OCI-M2 (cell line): ENCODE measurements around the gene SH3RF1.
"Not testable (repeated sequence)": the region's sequence is repeated elsewhere in the genome, so short reads cannot be mapped to it uniquely, and the experiment has no call there.

Source experiments
- DNase-seq: peaks from one replicate; lab custom pipeline; 2025; ENCODE audit not compliant: unreplicated experiment; lab: John Stamatoyannopoulos, UW

The SH3RF1 gene

DNA sequence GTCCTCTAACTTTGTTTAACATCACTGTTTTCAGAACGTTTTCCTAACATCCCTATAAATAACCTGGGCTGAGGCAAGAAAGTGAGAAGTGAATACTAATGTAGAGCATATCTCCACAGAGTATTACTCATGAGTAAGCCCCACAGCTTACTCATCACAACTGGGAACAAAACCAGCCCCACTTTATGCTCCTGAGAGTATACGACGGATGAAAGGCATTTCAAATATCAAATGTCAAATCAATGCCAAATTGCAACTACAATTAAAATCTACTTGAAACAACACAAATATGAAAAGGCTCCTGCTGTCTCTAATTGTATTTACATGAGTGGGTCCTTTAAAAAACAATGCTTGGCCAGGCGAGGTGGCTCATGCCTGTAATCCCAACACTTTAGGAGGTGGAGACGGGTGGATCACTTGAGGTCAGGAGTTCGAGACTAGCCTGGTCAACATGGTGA, 41.2 kb downstream of the SH3RF1 start:
- DNase-seq: no peak

DNA sequence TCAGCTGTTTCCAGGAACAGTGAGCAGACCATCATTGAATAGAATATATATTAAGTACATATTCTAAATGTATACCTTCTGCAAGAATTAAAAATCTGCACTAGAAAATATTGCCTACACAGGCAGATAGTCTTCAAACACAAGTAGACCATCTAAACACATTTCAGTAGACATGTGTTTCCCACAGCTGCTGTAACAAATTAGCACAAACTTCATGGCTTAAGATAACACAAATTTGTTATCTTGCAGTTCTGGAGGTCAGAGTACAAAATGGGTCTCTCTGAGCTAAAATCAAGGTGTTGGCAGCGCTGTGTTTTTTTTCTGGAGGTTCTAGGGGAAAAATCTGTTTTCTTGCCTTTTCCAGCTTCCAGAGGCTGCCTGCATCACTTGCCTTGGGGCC, 42.7 kb downstream of the SH3RF1 start:
- no peak for DNase-seq

DNA sequence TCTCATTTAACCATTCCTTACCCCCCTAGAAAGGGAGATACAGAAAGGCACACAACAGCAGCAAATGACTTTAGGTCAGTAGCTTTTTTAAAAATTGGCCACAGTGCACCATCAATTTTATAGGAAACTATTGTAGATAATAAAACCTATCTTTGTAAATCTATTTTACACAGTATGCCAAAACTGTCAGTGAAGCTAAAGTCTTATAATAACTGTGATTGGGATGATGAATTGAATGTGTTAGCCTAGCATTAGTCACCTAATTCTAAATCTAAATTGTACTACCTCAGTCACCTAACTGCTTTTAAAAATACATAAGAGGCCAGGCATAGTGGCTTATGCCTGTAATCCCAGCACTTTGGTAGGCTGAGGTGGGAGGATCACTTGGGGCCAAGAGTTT, 44.2 kb downstream of the SH3RF1 start:
- DNase-seq: no peak

DNA sequence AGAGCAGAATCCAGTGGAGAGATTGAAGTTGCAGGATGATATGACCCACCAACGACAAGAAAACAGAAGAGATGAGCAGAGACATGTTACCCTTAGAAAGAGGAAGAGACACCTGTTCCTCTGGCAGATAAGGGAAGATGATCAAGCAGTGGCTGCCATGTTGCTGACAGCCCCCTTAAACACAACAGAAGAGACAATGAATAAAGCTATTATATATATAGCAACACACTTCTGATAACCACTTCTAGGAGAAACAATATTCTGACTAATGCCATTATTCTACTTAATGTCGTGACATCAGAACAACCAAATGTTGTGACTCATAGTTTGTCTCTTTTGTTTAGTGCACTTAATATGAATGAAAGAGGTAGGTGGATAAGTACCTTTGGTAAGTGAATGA, 44.9 kb downstream of the SH3RF1 start:
- no peak for DNase-seq

DNA sequence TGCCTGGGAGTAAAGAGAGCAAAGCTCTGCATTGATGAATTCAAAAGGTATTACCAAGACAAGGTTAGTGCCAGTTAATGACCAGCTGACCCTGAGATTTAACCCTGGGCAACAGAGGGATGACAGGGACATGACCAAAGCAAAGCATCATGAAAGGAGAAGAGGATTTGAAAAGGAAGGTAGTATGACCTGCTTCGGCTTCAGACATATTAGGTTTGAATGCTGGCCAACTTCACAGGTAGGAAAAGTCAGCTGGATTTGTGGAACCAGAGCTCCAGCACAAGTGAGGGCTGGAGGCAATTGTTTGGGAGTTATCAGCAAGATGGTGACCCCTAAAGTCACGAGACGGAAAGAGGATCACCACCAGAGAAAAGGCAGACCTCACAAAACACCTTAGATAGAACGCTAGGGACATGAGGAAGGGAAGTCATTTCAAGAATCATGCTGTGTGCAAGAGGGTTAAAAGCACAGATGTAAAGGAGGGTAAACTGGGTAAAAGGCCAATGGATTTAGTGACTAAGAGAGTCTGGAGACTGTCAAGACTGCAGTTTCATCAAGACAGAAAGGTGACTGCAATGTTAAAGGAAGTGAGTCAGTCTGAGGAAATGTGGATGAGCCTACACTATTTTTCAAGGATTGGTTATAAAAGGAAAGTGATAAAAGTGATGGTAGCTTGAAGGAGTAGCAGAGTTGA, 45.6 kb downstream of the SH3RF1 start:
- DNase-seq: no peak

DNA sequence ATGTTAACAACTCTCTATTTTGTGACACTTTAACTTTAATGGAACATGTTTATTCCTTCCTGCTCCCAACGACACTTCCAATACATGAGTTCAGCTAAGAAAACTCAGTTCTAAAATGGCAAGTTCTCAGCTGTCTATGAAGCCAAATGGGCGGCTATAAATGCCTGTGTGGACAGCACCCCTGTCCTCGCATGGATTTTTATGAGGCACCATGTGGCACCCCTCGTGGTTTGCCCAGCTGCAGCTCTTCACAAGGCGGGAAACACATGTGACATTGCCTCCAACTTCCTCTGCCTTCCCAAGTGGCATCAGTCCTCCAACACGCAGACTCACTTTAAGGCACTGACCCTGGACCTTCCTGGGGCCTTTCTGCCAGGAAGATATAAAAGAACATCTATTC, 48.0 kb downstream of the SH3RF1 start:
- DNase-seq: no peak

DNA sequence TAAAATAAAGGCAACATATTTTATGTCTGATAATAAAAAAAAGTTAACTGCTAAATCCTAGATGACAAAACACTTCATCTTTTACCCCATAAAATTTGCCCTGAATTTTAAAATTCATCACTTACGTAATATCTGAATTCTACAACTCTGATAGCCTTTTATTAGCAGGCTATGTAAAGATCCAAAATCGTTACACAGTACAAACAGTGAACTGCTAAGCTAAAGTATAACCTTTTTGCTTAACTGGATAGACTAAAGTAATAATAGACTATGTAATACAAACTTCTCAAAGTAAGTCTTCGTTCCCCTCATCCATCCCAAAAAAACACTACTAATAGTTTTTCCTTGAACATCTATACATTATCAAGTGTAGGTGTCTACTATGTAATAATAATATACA, 49.1 kb downstream of the SH3RF1 start:
- DNase-seq: no peak

DNA sequence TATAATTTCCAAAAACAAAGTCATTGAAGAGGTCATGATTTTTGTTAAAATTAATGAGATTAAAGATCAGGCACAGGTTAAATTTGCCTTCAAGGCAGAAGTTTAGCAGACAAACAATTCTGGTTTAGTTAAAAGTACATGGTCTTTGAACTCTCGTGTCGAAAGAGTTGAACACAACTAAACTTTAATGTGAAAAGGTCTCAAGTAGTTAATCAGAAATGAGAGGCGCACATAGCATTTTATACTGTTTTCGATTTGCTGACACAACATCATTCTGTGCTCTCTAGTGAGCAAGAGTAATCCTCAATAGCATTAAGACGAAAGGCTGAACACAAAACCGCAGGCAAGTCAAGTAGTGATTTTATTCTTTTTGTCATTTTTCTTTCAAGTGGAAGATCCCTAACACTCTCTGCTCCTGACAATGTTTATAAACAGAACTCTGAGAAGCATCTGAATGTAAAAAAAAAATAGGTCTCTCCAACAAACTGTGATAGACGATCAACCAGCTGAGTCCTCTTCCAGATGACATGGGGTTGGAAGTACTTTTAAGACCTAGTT, 49.8 kb downstream of the SH3RF1 start:
- no peak for DNase-seq

DNA sequence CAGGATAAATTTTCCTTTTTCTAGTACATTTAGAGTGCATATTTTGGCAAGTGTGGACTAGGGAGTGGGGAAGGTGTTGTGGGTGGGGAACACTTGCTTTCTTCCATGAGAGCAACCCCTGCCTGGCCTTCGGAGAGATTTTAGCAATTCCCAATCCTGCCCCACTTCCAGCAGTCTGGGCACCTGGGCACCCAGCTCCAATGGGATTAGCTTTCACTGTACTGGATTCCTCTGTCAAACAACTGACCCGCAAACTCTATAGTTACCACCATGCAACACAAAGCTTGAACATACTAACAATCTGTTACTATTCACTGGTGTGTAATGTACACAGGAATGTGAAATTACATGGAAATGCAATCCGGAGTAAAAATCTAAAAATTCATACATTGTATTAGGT, 50.3 kb downstream of the SH3RF1 start:
- no peak for DNase-seq

DNA sequence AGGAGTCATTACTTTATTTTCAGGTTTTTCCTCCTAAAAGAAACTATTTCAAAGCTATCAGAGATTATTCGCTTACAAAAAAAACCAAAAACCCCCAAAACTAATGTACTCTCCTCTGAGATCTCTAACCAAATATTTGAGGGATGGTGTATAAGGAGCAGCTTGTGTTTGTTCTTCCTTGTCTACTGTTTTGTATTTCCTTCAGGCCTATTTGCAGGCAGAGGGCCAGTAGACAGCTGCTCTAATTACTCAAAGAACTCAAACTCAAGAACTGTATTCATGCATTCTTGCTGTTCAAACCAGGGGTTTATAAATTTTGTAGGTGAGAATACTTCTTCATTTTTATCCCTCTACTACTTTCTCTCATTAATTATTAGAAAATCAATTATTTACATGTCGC, 51.3 kb downstream of the SH3RF1 start:
- no peak for DNase-seq

DNA sequence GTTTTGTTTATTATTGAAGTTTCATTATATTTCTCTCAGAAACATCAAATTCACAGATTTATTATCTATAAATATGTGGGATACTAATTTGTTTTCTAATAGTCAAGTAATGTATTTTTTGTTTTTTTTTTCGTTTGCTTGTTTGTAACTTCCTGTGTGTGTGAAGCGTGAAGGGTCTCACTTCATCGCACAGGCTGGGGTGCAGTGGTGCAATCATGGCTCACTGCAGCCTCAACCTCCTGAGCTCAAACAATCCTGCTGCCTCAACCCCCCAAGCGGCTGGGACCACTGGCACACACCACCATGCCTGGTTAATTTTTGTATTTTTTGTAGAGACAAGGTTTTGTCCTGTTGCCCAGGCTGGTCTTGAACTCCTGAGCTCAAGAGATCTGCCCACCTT, 55.1 kb downstream of the SH3RF1 start:
- no peak for DNase-seq

DNA sequence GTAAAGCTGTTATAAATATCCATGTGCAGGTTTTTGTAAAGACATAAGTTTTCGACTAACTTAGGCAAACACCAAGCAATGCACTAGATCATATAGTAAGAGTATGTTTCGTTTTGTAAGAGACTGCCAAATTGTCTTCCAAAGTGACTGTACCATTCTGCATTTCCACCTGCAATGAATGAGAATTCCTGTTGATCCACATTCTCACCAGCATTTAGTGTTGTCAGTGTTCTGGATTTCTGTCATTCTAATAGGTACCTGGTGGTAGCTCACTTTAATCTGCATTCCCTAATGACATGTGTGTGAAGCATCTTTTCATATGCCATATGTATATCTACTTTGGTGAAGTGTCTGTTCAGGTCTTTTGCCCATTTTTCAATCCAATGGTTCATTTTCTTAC, 57.8 kb downstream of the SH3RF1 start:
- no peak for DNase-seq

DNA sequence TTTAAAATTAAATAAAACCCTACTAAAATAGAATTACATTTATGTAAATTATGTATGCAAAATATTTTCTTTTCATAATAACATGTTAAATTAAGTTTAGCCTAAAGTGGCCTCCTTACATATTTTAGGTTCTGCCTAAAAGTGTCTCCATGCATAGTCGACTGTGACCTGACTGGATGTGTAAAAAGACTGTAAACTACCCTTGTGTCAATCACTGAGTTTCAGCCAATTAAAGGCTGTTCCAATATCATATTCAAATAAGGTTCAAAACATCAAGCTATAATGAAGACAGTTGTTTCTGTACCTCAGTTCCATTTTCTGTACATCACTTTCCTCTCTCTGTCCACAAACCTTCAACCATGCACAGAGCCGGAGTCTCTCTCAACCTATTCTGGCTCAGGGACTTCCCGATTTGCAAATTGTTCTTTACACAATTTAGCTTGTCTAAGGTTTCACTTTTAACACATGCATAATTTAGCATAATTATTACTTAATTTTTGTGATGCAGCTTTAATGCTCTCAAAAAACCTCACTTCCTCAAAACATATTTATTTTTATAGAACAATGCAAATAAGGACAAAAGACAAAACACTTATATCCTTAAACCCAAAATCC, 60.1 kb downstream of the SH3RF1 start:
- no peak for DNase-seq

DNA sequence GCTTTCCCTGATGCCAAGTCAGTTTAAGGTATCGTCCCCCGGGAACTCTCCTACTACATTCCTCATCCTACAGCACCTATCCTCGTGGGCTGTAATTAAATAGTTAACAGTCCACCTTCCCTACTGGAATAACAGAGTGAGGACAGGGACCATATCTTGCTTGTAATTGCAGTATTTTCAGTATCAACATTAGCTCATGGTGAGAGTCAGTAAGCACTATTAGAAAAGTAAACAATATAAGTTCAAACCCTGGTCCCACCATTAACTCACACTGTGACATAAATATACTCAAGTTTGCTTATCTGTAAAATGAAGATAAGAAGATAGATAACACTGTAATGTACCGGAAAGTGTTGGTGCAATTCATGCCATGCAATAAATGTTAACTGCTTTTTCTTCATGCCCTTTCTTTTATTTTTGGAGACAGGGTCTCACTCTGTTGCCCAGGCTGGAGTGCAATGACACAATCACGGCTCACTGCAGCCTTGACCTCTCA, 61.3 kb downstream of the SH3RF1 start:
- no peak for DNase-seq

DNA sequence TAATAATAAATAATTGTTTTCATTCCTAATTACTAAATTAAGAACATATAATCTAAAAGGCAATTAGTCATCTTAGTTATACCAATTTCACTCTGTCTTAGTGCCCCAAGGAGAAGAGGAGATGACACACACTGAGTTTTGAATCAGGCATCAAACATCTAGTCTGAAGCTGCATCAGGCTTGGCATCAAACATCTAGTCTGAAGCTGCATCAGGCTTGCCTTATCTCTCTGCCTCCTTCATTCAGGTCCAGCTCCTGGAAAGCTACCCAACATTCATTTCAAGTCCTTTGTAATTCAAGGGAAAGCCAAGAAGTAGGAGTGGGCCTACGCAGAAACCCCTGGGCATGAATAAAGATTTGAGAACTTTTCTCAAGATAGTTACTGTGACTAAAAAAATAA, 62.2 kb downstream of the SH3RF1 start:
- no peak for DNase-seq

DNA sequence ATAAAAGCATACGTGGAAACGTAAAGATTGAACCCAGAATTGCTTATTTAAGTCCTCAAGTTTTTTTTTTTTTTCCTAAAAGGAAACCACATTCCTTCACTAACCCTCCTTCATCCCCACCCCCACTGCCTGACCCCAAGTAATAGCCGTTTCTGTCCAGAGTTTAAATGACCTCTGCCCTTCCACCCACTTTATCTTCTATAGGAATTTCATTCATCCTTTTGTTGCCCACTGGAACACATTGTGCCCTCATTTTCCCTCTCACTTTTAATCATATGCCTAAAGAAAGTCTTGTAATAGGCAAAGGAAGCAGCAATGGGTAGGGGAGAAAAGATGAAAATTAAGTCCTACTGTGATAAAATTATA, 62.7 kb downstream of the SH3RF1 start:
- no peak for DNase-seq

DNA sequence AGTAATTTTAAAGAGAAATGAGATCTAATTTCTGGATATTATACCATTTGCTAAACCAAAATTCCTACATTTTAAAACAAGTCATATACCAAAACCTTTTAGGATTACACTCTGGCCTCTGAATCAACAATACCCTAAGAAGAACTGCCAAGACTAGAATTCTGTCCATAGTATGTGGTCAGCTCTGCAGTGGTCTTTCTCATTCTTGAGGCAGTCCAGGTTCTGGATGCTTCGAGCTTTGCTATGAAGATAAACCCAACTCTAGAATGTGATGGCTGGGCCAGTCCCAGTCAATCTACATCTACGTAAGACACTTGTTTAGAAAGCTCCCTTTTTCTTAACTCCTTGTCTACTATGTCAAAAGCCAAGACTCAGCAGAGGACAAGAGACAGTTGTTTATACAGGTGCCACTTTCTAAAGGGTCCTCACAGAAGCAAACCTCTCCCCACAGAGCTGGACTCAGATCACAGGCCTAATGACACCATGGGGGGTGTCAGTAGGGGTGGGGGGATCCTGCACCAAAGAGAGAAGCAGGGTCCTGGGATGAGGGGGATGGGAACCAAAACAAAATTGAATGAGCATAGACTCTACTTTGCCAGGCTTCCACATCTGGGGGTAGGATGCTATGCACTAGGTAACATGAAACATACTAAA, 63.2 kb downstream of the SH3RF1 start:
- no peak for DNase-seq

DNA sequence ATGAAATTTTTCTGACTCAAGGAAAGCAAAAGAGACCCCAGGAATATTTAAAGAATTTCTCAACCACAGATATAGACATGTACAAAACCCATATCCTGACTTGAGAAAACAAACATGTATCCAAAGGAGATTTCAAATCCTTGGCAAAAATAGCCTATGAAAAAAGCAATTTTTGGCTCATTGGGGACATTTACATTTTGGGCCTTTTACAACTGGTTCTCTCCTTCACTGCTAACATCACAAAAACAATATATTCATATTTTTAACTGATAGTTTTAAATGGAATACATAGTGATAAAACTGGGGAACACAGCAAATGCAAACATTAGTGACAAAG, 65.0 kb downstream of the SH3RF1 start:
- DNase-seq: no peak

DNA sequence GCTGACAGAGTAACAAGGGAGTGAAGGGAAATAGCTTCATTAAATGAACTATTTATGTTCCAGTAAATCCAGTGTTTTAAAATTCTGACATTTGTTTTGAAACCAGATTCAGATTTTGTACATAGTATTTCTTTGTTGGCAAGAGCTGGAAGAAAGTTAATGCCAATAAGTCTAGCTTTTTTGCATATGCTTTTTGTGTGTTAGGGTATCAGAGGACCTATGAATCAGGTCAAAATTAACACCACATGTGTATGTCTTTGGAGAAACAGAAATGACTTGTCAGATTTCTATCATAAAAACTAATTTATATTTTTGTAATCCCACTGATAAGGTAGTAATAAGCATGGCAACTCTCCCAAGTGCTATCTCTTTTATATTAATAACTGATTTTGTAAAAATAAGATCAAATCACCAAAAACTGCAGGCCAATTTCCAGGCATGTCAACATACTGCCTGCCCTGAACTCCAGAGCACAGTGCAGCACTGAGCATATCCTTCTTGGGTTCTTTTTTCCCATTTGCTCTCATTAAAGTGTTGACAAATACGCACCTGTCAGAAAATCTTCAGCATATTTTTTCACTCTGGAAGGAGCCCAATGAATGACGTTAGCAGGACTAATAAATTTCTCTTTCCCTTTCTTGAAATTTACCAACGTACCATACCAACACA, 65.5 kb downstream of the SH3RF1 start:
- no peak for DNase-seq

DNA sequence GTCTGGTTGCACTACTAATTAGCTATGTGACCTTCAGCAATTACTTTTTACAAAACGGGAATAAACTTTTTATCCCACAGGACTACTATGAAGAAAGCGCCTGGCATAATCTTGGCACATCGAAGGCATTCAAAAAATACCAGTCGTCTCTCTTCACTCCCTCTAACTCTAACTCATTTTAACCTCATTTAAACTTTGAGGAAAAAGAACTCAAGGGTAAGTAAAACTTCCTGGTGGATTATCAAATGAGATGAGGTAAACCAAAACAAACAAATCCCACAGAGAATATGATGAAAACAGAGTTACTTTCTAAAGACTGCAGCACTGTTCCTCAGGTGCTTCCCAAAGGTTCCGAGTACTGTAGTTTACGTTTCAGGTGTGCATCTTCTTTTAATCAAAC, 66.9 kb downstream of the SH3RF1 start:
- DNase-seq: no peak

DNA sequence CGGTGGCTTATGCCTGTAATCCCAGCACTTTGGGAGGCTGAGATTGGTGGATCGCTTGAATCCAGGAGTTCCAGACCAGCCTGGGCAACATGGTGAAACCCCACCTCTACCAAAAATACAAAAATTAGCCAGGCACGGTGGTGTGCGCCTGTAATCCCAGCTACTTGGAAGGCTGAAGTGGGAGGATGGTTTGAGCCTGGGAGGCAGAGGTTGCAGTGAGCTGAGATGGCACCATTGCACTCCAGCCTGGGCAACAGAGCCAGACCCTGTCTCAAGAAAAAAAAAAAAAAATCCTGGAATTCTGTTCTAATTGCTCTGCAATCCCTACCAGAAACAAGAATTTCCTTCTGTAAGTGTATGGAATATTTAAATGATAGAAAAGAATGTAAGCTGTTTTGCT, 67.5 kb downstream of the SH3RF1 start:
- DNase-seq: not testable (repeated sequence)

DNA sequence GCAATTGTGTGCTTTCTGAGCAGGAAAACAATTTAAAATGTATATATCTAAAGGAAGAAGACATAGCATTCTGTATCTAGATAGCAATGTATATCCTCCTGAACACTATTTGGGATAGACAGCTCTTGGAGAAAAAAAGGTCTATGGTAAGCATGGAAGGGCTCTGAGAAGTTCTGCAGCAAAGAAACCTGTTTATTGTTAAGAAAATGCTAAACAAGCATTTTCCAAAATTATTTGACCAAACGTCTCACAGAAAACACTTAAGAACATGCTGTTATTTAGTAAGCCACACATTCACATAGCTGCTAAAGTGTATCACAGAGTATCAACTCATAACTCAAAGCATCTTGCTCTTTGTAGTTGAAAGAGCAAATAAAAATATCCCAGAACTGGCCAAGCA, 67.9 kb downstream of the SH3RF1 start:
- DNase-seq: no peak
